HepG2 (cell line): ENCODE results near the gene FHL5.

Source experiments
- CEBPB ChIP-seq: IDR thresholded peaks from 2 replicates; pipeline ENCODE4 v1.6.1; 2011; ENCODE audit warnings: low read depth, low read length, improper control_type of control experiment, borderline replicate concordance
- FOXK1 ChIP-seq: sonication (generic); formaldehyde crosslinking; IDR thresholded peaks from 2 replicates; pipeline ENCODE4 v1.4.0; 2020; ENCODE audit warnings: low read depth, missing genetic modification reagents, borderline replicate concordance
- ZNF121 ChIP-seq: sonication (generic); formaldehyde crosslinking; IDR thresholded peaks from 2 replicates; pipeline ENCODE4 v1.5.0; 2020; ENCODE audit warnings: mild to moderate bottlenecking, missing genetic modification reagents
- ZNF644 ChIP-seq: IDR thresholded peaks from 2 replicates; pipeline ENCODE4 v1.6.1; 2016; ENCODE audit warnings: low read depth
- ZNF775 ChIP-seq: sonication (generic); formaldehyde crosslinking; IDR thresholded peaks from 2 replicates; pipeline ENCODE4 v1.4.0; 2020; ENCODE audit warnings: missing genetic modification reagents, mild to moderate bottlenecking, moderate library complexity, borderline replicate concordance
- TF ChIP-seq, protein P1 (sequence below): sonication (generic); formaldehyde crosslinking; IDR thresholded peaks from 2 replicates; pipeline ENCODE4 v1.4.0; 2020; ENCODE audit warnings: missing genetic modification reagents
- TF ChIP-seq, protein P2 (sequence below): sonication (generic); formaldehyde crosslinking; IDR thresholded peaks from 2 replicates; pipeline ENCODE4 v1.5.0; 2020; ENCODE audit warnings: mild to moderate bottlenecking, missing genetic modification reagents, moderate library complexity

DNA sequence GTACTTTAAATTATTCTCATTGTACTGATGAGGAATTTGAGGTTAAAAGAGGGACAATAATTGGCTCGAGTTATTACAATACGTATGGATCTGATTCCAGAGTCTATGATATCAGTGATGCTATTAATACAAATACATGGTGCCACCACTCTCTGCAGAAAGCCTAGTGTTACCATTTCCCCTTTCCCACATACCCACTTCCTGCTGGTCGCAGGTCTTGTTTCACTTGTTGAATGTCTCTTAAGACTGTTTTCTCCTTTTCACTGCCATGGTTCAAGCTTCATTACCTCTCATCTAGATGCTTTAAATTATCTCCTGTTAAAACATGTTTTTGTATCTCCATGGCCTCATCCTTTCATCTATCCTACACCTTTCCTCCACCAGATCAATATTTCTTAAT, 62.0 kb downstream of the FHL5 start:
- TF ChIP-seq ZNF644 (CRISPR knock-in tag) (no peak), ZNF121 (CRISPR knock-in tag) (no peak), FOXK1 (CRISPR knock-in tag) (no peak), ZNF775 (no peak), CEBPB (no peak)
- TF ChIP-seq, protein P1, sequence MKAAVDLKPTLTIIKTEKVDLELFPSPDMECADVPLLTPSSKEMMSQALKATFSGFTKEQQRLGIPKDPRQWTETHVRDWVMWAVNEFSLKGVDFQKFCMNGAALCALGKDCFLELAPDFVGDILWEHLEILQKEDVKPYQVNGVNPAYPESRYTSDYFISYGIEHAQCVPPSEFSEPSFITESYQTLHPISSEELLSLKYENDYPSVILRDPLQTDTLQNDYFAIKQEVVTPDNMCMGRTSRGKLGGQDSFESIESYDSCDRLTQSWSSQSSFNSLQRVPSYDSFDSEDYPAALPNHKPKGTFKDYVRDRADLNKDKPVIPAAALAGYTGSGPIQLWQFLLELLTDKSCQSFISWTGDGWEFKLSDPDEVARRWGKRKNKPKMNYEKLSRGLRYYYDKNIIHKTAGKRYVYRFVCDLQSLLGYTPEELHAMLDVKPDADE (CRISPR knock-in tag), result no peak
- TF ChIP-seq, protein P2, sequence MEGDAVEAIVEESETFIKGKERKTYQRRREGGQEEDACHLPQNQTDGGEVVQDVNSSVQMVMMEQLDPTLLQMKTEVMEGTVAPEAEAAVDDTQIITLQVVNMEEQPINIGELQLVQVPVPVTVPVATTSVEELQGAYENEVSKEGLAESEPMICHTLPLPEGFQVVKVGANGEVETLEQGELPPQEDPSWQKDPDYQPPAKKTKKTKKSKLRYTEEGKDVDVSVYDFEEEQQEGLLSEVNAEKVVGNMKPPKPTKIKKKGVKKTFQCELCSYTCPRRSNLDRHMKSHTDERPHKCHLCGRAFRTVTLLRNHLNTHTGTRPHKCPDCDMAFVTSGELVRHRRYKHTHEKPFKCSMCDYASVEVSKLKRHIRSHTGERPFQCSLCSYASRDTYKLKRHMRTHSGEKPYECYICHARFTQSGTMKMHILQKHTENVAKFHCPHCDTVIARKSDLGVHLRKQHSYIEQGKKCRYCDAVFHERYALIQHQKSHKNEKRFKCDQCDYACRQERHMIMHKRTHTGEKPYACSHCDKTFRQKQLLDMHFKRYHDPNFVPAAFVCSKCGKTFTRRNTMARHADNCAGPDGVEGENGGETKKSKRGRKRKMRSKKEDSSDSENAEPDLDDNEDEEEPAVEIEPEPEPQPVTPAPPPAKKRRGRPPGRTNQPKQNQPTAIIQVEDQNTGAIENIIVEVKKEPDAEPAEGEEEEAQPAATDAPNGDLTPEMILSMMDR (CRISPR knock-in tag), result no peak
